Effector CD8-positive, alpha-beta T cell (primary cell): ENCODE data around the gene VPS36.
"Not testable (repeated sequence)": the region's sequence is repeated elsewhere in the genome, so short reads cannot be mapped to it uniquely, and the experiment has no call there.

Experiments
- DNase-seq: peaks from one replicate; lab custom pipeline; 2025; lab: John Stamatoyannopoulos, UW

Gene VPS36

DNA sequence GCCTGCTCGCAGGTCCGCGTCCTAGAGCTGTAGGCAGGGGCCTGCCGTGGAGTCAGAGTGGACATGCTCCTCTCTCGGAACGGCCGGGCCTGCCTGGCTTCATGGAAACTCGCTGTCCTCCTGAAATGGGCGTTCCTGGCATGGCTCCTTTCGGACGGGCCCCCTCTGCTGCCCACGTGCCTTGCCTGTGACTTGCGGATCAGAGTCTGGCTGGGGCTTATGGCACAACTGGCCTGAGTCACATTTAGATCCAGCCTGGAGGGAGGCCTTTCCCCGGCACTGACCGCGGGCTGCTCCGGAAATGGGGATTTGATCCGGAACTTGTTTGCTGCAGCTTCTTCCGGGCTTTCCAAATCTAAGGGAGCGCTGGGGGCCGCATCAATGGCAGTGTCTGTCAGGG, 72.5 kb downstream of the VPS36 start:
- DNase-seq: no peak

DNA sequence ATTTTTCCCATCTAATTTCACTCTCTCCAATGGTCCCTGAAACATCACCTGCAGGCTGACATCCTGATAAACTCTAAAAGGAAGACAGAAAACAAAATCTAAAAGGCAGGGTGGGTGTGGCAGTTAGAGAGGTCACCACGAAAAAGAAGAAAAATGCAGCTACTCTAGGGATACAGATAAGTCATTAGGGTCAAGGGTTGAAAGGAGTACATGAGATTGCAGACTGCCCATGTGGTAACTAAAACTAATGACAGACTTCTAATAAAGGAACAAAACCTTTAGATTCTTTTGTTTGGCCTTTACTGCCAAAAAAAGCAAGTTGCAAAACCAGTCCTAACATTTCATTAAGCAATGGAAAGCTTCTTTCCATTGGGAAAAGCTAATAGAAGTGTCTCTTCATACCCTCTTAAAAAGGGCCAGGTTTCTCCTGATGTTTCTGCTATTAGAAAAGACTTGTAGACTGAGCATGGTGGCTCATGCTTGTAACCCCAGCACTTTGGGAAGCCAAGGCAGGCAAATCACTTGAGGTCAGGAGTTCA, 75.5 kb downstream of the VPS36 start:
- no peak for DNase-seq

DNA sequence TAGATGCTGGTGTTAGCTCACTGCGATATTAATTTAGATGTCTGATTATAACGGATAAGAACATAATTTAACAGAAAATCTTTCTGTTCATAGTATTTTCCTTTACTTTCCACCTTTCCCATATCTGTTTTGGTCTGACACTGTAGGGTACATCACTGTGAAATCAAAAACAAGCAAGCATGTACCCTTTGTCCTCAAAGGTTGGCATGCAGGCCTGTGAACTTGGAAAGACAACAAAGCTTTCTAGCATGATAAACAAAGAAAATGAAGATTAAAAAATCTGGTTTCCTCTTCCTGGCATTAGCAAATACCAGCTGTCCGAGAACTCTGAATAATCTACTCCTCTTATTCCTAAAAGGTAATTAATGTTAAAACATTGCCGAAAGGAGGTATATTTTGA, 76.0 kb downstream of the VPS36 start:
- DNase-seq: no peak

DNA sequence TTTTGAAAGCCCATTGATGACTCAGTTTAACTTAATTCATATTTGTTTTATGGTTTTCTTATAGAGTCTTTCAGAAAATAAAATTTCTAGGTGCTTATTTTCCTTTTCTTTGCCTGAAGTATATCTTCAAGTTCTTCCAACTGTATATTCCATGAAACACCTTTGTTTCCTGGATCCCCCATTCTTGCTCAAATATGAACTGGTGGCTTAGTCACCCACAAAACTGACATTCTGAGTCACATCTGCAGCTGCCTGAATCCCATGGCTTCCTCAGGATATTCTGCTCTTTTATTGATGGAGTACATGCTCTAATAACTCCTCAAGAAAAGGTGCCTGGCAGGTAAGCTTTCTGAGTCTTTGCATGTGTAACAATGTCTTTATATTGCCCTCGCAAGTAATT, 77.2 kb downstream of the VPS36 start:
- not testable (repeated sequence) for DNase-seq

DNA sequence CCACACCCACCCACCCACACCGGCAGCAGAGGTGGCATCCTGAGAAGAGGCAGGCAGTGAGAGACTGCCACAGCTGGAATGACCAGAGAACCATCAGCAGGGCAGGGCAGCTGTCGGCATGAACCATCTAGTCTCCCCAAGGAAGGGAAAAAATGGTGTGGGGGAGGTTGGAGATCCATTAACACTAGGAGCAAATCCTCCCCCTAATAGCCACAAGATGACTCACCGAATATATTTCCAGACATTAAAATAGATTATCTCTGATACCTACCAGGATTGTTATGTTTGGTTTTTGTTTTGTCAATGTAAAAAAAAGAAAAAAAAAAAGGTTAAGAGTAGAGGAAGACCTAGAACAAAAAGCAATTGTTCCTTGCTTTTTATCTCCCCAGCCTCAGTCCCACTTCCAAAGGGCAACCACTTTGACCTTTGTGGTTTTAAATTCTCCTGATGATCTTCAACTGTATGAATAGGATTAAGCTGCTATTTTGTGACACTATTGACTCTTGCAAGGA, 78.6 kb downstream of the VPS36 start:
- DNase-seq: no peak

DNA sequence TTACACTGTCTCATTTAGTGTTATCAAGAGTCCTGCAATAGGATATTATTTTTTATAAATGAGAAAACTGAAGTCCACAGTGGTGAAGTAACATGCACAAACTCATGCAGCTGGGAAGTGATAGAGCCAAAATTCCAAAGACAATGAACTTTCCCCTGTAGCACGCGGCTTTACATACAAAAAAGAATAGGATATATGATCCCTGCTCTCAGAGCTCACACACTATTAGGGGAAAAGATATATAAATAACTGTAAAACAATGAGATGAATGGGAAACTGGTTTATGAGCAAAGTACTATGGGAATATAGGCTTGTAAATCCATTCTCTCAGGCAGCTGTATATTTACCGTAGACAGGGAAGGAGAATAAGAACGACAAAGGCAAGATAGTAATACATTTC, 84.1 kb downstream of the VPS36 start:
- no peak for DNase-seq
